Measurements from ENCODE around the gene ASXL3. TPM values are rescaled to one million over a fixed set of nuclear protein-coding genes. Genes with fewer than 3 reads are reported as not detected.
A peak's percentile ranks its signal among the peaks of the same experiment; 100 is the strongest.

ASXL3 gene
- polyA plus RNA-seq, 3 donors = 6.6 to 6.9 (median 6.7) TPM

GRCh38 chr18:33579349-33580215 is 1.6 kb downstream of the ASXL3 start:
- DNase-seq (ENCODE audit: extremely low read depth in 1 of 11, low read depth in 9 of 11, low spot score in 4 of 11) = no peak

DNA sequence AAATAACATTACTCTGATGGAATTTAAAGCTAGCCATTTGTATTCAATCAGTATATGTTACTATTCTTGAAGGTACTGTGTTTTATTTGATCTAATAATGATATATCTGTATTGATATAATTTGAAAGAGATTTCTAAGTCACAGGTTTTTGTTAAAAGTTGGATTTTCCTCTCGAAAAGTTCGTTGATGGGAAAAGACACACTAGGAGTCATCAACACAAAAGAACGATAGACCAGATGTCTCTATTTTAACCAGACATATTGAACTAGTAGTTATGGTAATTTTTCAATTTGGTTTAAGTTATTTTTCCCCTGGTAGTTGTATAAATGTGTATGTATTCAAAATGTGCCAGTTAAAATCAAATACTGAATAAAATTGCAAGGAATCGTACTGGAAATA is 2.5 kb downstream of the ASXL3 start:
- no peak for DNase-seq (ENCODE audit: extremely low read depth in 1 of 11, low read depth in 9 of 11, low spot score in 4 of 11)

- DNase-seq (ENCODE audit: extremely low read depth in 1 of 11, low read depth in 9 of 11, low spot score in 4 of 11) = peak in 1 of 11 donors; percentile 28
These were observed 3.8 kb downstream of the ASXL3 start for GRCh38 chr18:33581856-33582255.

DNA sequence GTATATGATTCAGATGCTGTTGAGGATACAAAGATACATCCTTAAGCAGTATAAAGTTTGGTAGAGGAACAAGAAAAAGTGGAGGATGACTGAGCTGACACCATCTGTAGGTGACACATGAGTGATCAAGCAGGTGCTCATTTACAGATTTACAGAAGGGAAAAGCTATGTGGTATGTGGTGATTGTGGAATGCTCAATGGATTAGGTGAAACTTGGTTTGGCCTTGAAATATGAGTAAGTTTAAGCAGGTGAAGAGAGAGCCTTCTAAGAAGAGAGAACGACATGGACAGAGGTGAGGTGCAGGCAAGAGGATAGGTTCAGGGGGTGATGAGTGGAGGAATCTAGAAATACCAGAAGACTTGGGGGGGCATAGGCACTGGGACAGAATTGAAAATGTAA is 5.9 kb downstream of the ASXL3 start:
- DNase-seq (ENCODE audit: extremely low read depth in 1 of 11, low read depth in 9 of 11, low spot score in 4 of 11) = no peak

GRCh38 chr18:33584548-33585430 is 6.8 kb downstream of the ASXL3 start:
- no peak for DNase-seq (ENCODE audit: extremely low read depth in 1 of 11, low read depth in 9 of 11, low spot score in 4 of 11)

DNA sequence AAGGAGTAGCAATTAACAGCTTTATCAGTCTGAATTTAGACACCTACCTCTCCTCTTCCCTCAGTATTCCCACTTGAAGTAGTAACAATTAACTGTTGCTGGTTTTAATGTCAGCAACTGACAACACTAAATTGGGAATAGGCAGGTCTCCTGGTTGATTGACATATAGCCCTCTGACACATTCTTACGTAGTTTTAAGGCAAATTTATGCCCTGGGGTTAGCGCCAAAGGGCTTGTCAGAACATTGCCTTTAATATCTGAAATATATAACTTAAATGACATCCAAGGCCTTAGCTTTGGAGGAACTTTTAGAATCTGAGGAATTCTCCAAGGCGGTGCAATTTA is 7.4 kb downstream of the ASXL3 start:
- DNase-seq (ENCODE audit: extremely low read depth in 1 of 11, low read depth in 9 of 11, low spot score in 4 of 11) = no peak

- no peak for DNase-seq (ENCODE audit: extremely low read depth in 1 of 11, low read depth in 9 of 11, low spot score in 4 of 11)
These were observed 10.3 kb downstream of the ASXL3 start for GRCh38 chr18:33588361-33588760.

DNA sequence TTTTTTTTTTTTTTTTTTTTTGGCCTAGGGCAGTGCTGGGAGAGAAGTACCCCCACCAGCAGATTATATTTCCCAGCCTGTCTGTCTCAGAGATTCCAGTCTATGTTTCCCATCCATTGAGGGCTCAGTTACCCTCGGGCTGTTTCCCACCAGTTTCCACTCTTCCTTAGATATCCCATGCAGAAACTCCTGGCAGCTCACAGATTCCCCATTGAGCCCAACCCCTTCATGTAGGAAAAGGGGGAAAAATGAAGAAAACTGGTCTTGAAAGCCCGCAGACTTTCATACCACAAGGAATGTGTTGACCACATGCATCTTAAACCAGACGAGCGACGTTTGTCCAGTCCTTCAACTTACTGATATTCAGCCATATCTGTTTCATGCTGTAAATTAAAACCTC is 15.2 kb downstream of the ASXL3 start:
- no peak for DNase-seq (ENCODE audit: extremely low read depth in 1 of 11, low read depth in 9 of 11, low spot score in 4 of 11)

DNA sequence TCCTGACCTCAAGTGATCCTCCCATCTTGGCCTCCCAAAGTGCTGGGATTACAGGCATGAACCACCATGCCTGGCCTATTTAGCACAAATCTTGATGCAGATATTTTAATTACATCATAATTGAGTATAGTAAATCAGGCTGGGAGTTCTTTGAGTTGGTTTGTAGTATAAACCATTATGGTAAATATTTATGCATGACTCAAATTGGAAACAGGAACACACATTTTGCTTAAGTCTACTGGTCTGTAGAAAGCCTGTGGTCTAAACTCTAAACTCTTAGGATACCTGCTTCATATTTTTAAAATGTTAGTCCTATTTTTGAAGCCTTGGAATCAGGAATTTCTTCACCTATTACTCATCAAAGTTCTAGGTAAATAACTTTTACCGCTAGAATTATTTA is 16.8 kb downstream of the ASXL3 start:
- DNase-seq (ENCODE audit: extremely low read depth in 1 of 11, low read depth in 9 of 11, low spot score in 4 of 11) = no peak

DNA sequence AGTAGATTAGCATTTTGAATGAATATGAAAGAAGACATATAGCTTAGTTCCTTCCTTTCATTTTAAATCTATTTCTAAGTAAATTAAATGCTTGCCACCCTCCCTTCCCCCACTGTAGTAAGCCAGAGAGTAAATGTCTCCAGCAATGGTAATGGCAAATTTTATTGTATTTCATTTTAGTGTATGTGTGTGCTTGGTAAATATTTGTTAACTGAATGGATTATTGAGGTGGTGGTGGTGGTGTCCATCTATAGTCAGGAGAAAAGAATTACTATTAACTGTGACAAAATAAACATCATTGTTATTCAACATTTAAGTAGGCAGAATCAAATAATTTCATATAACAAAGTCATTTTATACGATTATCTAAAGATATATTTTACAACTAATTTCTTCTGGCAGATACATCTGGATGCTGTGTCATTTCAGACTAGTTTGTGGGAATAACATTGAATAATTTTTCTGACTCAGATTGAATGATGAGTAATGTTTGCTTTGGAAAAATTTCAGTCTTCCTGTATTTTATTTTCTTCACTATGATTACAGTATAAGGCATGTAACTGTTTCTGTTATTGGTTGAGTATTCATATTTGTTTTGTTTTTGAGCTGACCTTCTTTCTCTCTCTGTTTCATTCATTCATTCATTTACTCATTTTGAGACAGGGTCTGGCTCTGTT is 18.3 kb downstream of the ASXL3 start:
- DNase-seq (ENCODE audit: extremely low read depth in 1 of 11, low read depth in 9 of 11, low spot score in 4 of 11) = no peak

DNA sequence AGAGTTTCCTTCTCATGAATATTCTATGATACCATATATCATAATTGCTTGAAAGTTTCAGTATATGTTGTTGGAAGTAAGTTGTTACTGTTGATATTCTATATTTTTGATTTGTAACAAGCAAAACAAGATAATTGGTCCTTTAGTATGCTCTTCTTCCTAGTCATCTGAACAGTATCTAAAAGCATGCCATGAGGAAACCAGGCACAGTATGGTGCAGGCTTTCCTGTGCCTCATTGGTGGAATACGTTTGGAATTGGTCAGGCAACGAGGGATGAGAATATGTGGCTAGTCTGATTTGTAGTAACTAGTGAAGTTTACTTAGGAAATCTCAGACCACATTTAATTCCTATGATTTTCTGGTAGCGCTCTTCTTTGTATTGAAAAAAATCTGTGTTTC is 22.8 kb downstream of the ASXL3 start:
- DNase-seq (ENCODE audit: extremely low read depth in 1 of 11, low read depth in 9 of 11, low spot score in 4 of 11) = no peak

- no peak for DNase-seq (ENCODE audit: extremely low read depth in 1 of 11, low read depth in 9 of 11, low spot score in 4 of 11)
These were observed 25.4 kb downstream of the ASXL3 start for GRCh38 chr18:33603454-33603853.

DNA sequence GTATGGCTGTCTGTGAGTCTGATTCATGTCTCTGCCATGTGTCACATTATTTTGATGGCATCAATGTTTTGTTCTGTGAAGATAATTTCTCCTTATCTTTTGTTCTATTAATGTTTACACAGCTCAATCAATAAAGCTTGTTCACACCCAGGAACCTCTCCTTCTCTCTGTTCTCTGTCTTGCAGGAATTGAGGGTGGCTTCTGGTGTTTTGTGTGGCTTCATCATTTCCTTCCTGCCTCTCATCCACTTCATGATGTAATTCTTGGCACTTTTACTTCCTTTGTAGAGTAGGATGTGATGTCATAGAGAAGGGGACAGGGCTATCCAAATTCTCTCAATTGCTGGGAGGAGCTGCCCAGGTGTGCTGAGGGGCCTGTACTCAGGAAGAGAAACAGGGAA is 27.2 kb downstream of the ASXL3 start:
- no peak for DNase-seq (ENCODE audit: extremely low read depth in 1 of 11, low read depth in 9 of 11, low spot score in 4 of 11)

GRCh38 chr18:33606621-33607020 is 28.6 kb downstream of the ASXL3 start:
- no peak for DNase-seq (ENCODE audit: extremely low read depth in 1 of 11, low read depth in 9 of 11, low spot score in 4 of 11)

- no peak for DNase-seq (ENCODE audit: extremely low read depth in 1 of 11, low read depth in 9 of 11, low spot score in 4 of 11)
These were observed 33.6 kb downstream of the ASXL3 start for GRCh38 chr18:33611525-33612135.

GRCh38 chr18:33612632-33613031 is 34.6 kb downstream of the ASXL3 start:
- no peak for DNase-seq (ENCODE audit: extremely low read depth in 1 of 11, low read depth in 9 of 11, low spot score in 4 of 11)

DNA sequence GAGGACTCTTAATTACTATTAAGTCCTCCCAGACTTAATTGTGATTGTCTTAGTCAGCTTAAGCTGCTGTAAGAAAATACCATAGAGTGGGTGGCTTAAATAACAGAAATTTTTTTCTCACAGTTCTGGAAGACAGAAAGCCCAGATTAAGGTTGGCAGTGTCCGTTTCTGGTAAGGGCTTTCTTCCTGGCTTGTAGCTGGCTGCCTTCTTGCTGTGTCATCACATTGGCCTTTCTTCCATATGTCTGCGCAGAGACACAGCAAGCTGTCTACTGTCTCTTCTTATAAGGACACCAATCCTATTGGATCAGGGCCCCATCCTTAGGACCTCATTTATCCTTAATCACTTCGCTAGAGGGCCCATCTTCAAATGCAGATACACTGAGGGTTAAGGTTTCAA is 38.5 kb downstream of the ASXL3 start:
- DNase-seq (ENCODE audit: extremely low read depth in 1 of 11, low read depth in 9 of 11, low spot score in 4 of 11) = no peak

DNA sequence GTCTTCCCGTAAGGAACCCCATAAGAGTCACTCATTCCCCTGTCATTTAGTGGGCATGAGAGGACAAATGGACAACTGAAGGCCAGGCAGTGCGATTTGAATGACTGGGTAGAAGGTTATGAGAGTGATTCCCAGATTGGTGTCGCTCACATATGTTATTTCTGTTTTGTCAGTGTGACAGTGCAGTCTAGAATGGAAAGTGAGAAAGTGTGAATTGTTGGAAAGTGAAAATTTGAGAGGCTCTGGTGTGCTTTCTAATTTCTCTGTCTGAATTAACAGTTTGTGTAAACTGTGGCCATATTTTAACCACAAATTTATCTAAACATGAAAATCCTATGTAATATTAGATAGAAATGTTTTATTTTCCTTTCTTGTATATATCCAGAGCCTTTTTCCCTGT is 49.1 kb downstream of the ASXL3 start:
- DNase-seq (ENCODE audit: extremely low read depth in 1 of 11, low read depth in 9 of 11, low spot score in 4 of 11) = no peak

GRCh38 chr18:33630476-33630875 is 52.5 kb downstream of the ASXL3 start:
- no peak for DNase-seq (ENCODE audit: extremely low read depth in 1 of 11, low read depth in 9 of 11, low spot score in 4 of 11)
